Measurements from ENCODE around the gene THSD4. TPM values are rescaled to one million over a fixed set of nuclear protein-coding genes. Genes with fewer than 3 reads are reported as not detected.

The THSD4 gene
- total and polyA plus RNA-seq, 2 experiments from 2014 or later, result 5.1 to 25.5 TPM

GRCh38 chr15:71654720-71655174 lies 539.5 kb downstream of the THSD4 start:
- Histone ChIP-seq H3K4me3 (no peak overlapping the region), H3K4me1 (ENCODE audit: low read depth) (no peaks in the 10 kb centered on the region), H3K27me3 (no peaks in the 10 kb centered on the region), H3K27ac (no peak overlapping the region), H3K36me3 (no peaks in the 10 kb centered on the region), H3K9me3 (ENCODE audit: low read depth) (no peaks in the 10 kb centered on the region)
- TF ChIP-seq CTCF (IDR thresholded peaks at IDR 0.05; ENCODE audit: low read depth, low read length), result no peak
- peak in 1 of 2 donors; percentile 21 for DNase-seq (ENCODE audit: low read depth in 1 of 2, low spot score in 1 of 2)

DNA sequence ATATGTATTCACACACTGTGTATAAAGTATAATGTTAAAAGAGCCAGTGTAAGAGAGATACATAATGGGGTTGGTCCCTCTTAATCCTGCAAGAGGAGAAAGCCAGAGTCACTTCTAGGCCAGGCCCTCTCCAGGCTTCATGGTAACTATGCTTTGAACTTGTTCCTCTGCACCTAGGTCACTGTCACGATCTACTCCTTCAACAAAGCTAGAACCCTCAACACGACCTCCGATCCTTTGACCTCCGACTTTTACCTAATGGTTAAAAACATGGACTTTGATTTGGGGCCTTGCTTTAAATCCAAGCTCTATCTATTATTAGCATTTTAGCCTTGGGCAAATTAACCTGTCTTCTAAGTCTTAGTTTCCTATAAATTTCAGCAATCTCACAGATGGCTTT lies 541.2 kb downstream of the THSD4 start:
- Histone ChIP-seq H3K27me3 (no peaks in the 10 kb centered on the region), H3K36me3 (no peaks in the 10 kb centered on the region), H3K4me3 (no peak overlapping the region), H3K4me1 (ENCODE audit: low read depth) (no peaks in the 10 kb centered on the region), H3K27ac (no peak overlapping the region), H3K9me3 (ENCODE audit: low read depth) (no peaks in the 10 kb centered on the region)
- no peak for DNase-seq (ENCODE audit: low read depth in 1 of 2, low spot score in 1 of 2)
- TF ChIP-seq CTCF (IDR thresholded peaks at IDR 0.05; ENCODE audit: low read depth, low read length), result no peak

GRCh38 chr15:71657141-71657540 lies 541.9 kb downstream of the THSD4 start:
- no peak for DNase-seq (ENCODE audit: low read depth in 1 of 2, low spot score in 1 of 2)
- no peak overlapping the region for H3K27ac ChIP-seq
- H3K27me3 ChIP-seq, result no peaks in the 10 kb centered on the region
- TF ChIP-seq CTCF (IDR thresholded peaks at IDR 0.05; ENCODE audit: low read depth, low read length), result no peak
- no peaks in the 10 kb centered on the region for H3K36me3 ChIP-seq
- H3K9me3 ChIP-seq (ENCODE audit: low read depth), result no peaks in the 10 kb centered on the region
- no peak overlapping the region for H3K4me3 ChIP-seq
- no peaks in the 10 kb centered on the region for H3K4me1 ChIP-seq (ENCODE audit: low read depth)

GRCh38 chr15:71658036-71658435 lies 542.8 kb downstream of the THSD4 start:
- no peaks in the 10 kb centered on the region for H3K9me3 ChIP-seq (ENCODE audit: low read depth)
- H3K27ac ChIP-seq, result no peak overlapping the region
- no peaks in the 10 kb centered on the region for H3K4me1 ChIP-seq (ENCODE audit: low read depth)
- no peaks in the 10 kb centered on the region for H3K36me3 ChIP-seq
- TF ChIP-seq CTCF (IDR thresholded peaks at IDR 0.05; ENCODE audit: low read depth, low read length), result no peak
- H3K27me3 ChIP-seq, result no peaks in the 10 kb centered on the region
- no peak overlapping the region for H3K4me3 ChIP-seq
- DNase-seq (ENCODE audit: low read depth in 1 of 2, low spot score in 1 of 2), result no peak

DNA sequence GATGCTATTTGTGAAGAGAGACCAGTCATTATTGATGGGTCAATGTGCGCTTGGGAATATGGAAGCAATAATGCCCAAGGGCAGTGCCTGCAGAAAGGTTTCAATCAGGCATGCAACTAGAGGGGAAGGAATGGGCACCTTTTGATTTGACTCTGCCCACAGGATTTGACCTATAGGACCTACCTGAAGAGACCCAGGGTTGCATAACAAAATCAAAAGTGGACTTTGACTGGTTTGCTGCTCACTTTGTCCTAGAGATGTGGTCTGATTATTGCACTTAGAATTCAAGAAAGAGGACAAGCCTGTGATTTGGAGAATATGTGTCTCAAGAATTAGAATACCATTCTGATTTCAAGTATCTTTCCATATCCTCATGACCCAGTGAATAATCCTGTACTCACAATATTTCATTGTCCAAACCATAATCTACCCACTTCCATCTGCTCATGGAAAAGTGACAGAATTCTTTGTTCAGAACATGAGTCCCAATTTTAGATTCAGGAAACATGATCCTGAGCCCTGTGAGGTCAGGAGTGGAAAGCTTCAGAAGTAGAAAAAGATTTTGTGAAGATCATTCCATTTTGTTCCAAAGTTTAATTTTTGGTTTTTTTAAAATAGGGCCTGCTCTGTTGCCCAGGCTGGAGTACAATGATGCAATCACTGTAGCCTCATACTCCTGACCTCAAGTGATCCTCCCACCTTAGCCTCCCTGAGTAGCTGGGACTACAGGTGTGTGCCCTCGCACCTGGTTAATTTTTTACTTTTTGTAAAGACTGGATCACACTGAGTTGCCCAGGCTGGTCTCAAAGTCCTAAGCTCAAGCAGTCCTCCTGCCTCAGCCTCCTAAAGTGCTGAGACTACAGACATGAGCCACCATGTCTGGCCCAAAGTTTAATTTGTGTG lies 543.8 kb downstream of the THSD4 start:
- Histone ChIP-seq H3K9me3 (ENCODE audit: low read depth) (no peaks in the 10 kb centered on the region), H3K4me3 (no peak overlapping the region), H3K36me3 (no peaks in the 10 kb centered on the region), H3K27ac (no peak overlapping the region), H3K27me3 (no peaks in the 10 kb centered on the region), H3K4me1 (ENCODE audit: low read depth) (no peaks in the 10 kb centered on the region)
- no peak for TF ChIP-seq CTCF (IDR thresholded peaks at IDR 0.05; ENCODE audit: low read depth, low read length)
- no peak for DNase-seq (ENCODE audit: low read depth in 1 of 2, low spot score in 1 of 2)

All from cardiac muscle cell (in vitro differentiated cells and primary cell).